ENCODE measurements around the gene BEAN1.

GRCh38 chr16:66437391-66437945 is 10.4 kb downstream of the BEAN1 start:
- TF ChIP-seq CTCF (conservative IDR thresholded peaks at IDR 0.05 in 1 of 2, IDR thresholded peaks at IDR 0.05 in 1 of 2; ENCODE audit: extremely low read depth in 1 of 2, insufficient read depth in 1 of 2, low read depth in 1 of 2, low read length in 2 of 2) (no peak), EZH2 (IDR thresholded peaks at IDR 0.05; ENCODE audit: borderline replicate concordance, low read length) (no peak)
